ENCODE results near the gene UBE2G2. TPM values are rescaled to one million over a fixed set of nuclear protein-coding genes. Genes with fewer than 3 reads are reported as not detected.
"Not testable (repeated sequence)": the region's sequence is repeated elsewhere in the genome, so short reads cannot be mapped to it uniquely, and the experiment has no call there.

UBE2G2 gene
- total RNA-seq, 1 experiment from 2014 or later: 117 TPM

GRCh38 chr21:44832516-44833255 lies 31.1 kb upstream of the UBE2G2 start:
- ATAC-seq; H3K4me3 Mint-ChIP-seq; POLR2A ChIA-PET; CTCF ChIA-PET; H3K4me1 Mint-ChIP-seq; DNase-seq (ENCODE audit: low spot score); H3K27ac Mint-ChIP-seq: not testable (repeated sequence)
- Mint-ChIP-seq H3K9me3 (peaks cover 27% of the 10 kb centered on the region), H3K27me3 (ENCODE audit: low read depth) (peaks cover 16% of the 10 kb centered on the region), H3K36me3 (peaks cover 12% of the 10 kb centered on the region)

GRCh38 chr21:44831227-44831860 lies 29.7 kb upstream of the UBE2G2 start:
- TF ChIP-seq SP1 (CRISPR knock-in tag; conservative IDR thresholded peaks at IDR 0.05) (no peak), PRDM15 (CRISPR knock-in tag; IDR thresholded peaks at IDR 0.05) (no peak), ZMAT4 (CRISPR knock-in tag; IDR thresholded peaks at IDR 0.05) (no peak), MYBL2 (CRISPR knock-in tag; IDR thresholded peaks at IDR 0.05) (no peak), ZNF219 (CRISPR knock-in tag; IDR thresholded peaks at IDR 0.05; ENCODE audit: borderline replicate concordance) (no peak), ELF4 (CRISPR knock-in tag; IDR thresholded peaks at IDR 0.05; ENCODE audit: low read depth) (no peak), KAT7 (CRISPR knock-in tag; IDR thresholded peaks at IDR 0.05; ENCODE audit: borderline replicate concordance) (no peak), NR2C2 (CRISPR knock-in tag; IDR thresholded peaks at IDR 0.05) (no peak), CDX4 (CRISPR knock-in tag; IDR thresholded peaks at IDR 0.05; ENCODE audit: borderline replicate concordance) (no peak)
- Mint-ChIP-seq H3K4me1 (no peaks in the 10 kb centered on the region), H3K27ac (no peak overlapping the region), H3K9me3 (peaks cover 35% of the 10 kb centered on the region), H3K4me3 (no peak overlapping the region), H3K36me3 (peaks cover 19% of the 10 kb centered on the region), H3K27me3 (ENCODE audit: low read depth) (peaks cover 24% of the 10 kb centered on the region)
- POLR2A ChIA-PET: no interaction called here
- CTCF ChIA-PET: no interaction called here
- DNase-seq (ENCODE audit: low spot score) (no peak), ATAC-seq (no peak)

- Mint-ChIP-seq H3K9me3 (peaks cover 40% of the 10 kb centered on the region), H3K4me3 (no peak overlapping the region), H3K27me3 (ENCODE audit: low read depth) (peaks cover 27% of the 10 kb centered on the region), H3K27ac (no peak overlapping the region), H3K36me3 (peaks cover 23% of the 10 kb centered on the region), H3K4me1 (no peaks in the 10 kb centered on the region)
- DNase-seq (ENCODE audit: low spot score) (no peak), ATAC-seq (no peak)
- POLR2A ChIA-PET: no interaction called here
- CTCF ChIA-PET: no interaction called here
- TF ChIP-seq MYBL2 (CRISPR knock-in tag; IDR thresholded peaks at IDR 0.05): no peak
- no peak for TF ChIP-seq MAX (CRISPR knock-in tag; IDR thresholded peaks at IDR 0.05)
- no peak for TF ChIP-seq FOXK1 (CRISPR knock-in tag; IDR thresholded peaks at IDR 0.05)
Observed at GRCh38 chr21:44829507-44830092, 28.0 kb upstream of the UBE2G2 start.
